Lower leg skin (tissue), 4 donors: ENCODE measurements around the gene FAM50B. TPM values are rescaled to one million over a fixed set of nuclear protein-coding genes. Genes with fewer than 3 reads are reported as not detected.
A peak's percentile ranks its signal among the peaks of the same experiment; 100 is the strongest.

ENCODE experiments used
- DNase-seq, 2 donors: peaks; one replicate each; pipeline ENCODE4 v3.0.0-alpha.2; 2019; ENCODE audit warnings: low spot score in 2 of 2
- H3K4me3 ChIP-seq: fragments of 200-600 bp; sonication (generic); 2 replicates; pipeline ENCODE4 v1.5.1; 2017; ENCODE audit warnings: mild to moderate bottlenecking, low read depth; ENCODE audit not compliant: poor library complexity, severe bottlenecking
- CTCF ChIP-seq, 3 donors: fragments of 450-650 bp; IDR thresholded peaks; one replicate each; pipeline ENCODE4 v1.5.1; 2016; ENCODE audit warnings: antibody characterized with exemption in 3 of 3, mild to moderate bottlenecking in 3 of 3, moderate library complexity in 2 of 3
- POLR2A ChIP-seq, 2 donors: fragments of 450-650 bp; IDR thresholded peaks; one replicate each; pipeline ENCODE4 v1.6.1; 2016 to 2017; ENCODE audit warnings: antibody characterized with exemption in 2 of 2, mild to moderate bottlenecking in 1 of 2, moderate library complexity in 1 of 2
- WGBS, 2 donors: methylation state at CpG; one replicate each; pipeline ENCODE4 v1.1.5; 2018; 5-methylcytosine and 5-hydroxymethylcytosine counted together
- intact Hi-C: fragments of 100-400 bp; cut with DNase I; formaldehyde crosslinking; loops from one replicate; pipeline ENCODE4 v1.15.0; 2023; ENCODE audit warnings: low total_unique reads
- total RNA-seq, 4 donors: library from RNA; depleted of rRNA; stranded (reverse); fragments of >200 nt; gene quantifications; one replicate each; pipeline ENCODE4 v1.1.0, GENCODE V29; 2016

The FAM50B gene
- total RNA-seq, 4 donors from 2014 or later: 11.4 to 16.1 (median 13.9) TPM

DNA sequence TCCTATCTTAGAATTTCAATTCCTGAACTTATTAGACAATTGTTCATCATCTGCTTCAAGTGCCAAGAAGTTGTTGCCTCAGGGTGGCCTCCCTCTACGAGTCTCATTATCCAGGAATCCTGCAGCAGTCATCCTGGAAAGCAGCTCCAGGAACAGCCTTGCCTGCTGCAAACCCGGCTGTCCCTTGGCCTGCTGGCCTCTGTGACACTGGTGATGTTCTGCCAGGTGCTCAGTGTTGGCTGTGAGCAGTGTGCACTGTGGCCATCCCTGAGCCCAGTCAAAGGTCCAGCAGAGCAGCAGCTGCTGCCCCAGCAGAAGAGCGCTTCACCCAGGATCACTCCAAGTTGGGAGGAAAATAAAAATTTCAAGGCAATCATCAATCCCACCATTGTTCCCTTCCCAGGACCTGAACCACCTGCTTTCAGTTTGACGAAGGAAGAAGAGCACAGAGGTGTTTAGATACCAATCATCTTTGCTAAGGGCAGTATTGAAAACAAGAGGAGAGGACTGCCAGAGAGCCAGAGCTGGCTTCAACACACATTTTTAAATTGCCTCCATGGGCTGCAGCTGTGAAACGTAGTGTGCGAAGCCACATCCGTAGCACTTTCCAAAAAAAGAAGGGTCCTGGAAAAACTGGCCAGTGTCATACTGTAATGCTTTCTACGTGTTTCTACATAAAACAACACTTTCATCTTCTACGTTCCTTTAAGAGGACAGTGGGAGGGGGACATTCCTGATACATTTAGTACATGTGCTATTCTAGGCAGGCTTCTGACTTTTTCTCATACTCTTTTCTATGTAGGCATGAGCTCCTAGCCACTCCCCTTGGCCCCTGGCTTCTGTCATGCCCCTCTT, 7.2 kb upstream of the FAM50B start:
- no peak overlapping the region for H3K4me3 ChIP-seq
- intact Hi-C loops: no loop called here
- peak in 1 of 2 donors; percentile 89 for DNase-seq
- TF ChIP-seq POLR2A (IDR thresholded peaks at IDR 0.05) (no peak), CTCF (IDR thresholded peaks at IDR 0.05) (no peak)
- WGBS, 2 donors: 53 to 64% methylated on average over 8 to 9 of the region's 9 CpGs

- no peak for DNase-seq
- TF ChIP-seq CTCF (IDR thresholded peaks at IDR 0.05) (no peak), POLR2A (IDR thresholded peaks at IDR 0.05) (no peak)
- intact Hi-C loops: no loop called here
- WGBS, 2 donors: 65 to 72% methylated on average over 9 of the region's 9 CpGs
- H3K4me3 ChIP-seq: no peak overlapping the region
These were observed 5.6 kb upstream of the FAM50B start for GRCh38 chr6:3843379-3844096.

- TF ChIP-seq POLR2A (IDR thresholded peaks at IDR 0.05) (no peak), CTCF (IDR thresholded peaks at IDR 0.05) (no peak)
- no peak overlapping the region for H3K4me3 ChIP-seq
- 81 to 85% methylated on average over 5 of the region's 5 CpGs for WGBS, 2 donors
- DNase-seq: no peak
- intact Hi-C loops: no loop called here
These were observed 5.1 kb upstream of the FAM50B start for GRCh38 chr6:3844097-3844463.

- H3K4me3 ChIP-seq: no peak overlapping the region
- 79 to 83% methylated on average over 3 of the region's 3 CpGs for WGBS, 2 donors
- no peak for DNase-seq
- TF ChIP-seq POLR2A (IDR thresholded peaks at IDR 0.05): no peak
- TF ChIP-seq CTCF (IDR thresholded peaks at IDR 0.05): no peak
- intact Hi-C loops: no loop called here
These were observed 1.7 kb upstream of the FAM50B start for GRCh38 chr6:3847521-3847920.

DNA sequence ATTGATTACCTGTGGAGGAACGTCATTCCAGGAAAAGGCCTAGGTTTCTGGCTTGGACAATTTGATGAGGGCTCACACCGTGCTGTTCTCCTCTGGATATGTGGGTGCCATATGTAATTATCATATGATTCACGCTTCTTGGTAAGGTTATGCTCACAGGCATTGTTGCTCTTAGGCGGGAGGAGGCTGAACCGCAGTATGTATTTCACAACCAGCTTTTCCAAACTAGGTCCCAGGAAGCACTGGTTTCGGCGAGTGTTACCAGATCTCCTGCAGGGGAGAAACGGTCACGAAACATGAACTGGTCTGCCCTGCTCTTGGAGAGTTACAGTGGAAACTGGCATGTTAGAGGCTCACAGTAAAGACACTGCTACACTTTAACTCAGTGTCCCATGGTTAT, 793 bp upstream of the FAM50B start:
- intact Hi-C loops: no loop called here
- DNase-seq: peak in 1 of 2 donors; percentile 36

More for the DNA sequence above, 793 bp upstream of the FAM50B start:
- H3K4me3 ChIP-seq: no peak overlapping the region
- TF ChIP-seq CTCF (IDR thresholded peaks at IDR 0.05): no peak
- TF ChIP-seq POLR2A (IDR thresholded peaks at IDR 0.05): no peak
- WGBS, 2 donors: 65% methylated on average over 9 of the region's 9 CpGs
